HG02870 (cell line): ENCODE results near the gene GRK1.

Experiments
- ATAC-seq: cut with Tn5 transposase; IDR thresholded peaks from one replicate; pipeline ENCODE4 v1.9.1; 2021; ENCODE audit warnings: mild to moderate bottlenecking, moderate library complexity; ENCODE audit not compliant: unreplicated experiment

Gene GRK1

DNA sequence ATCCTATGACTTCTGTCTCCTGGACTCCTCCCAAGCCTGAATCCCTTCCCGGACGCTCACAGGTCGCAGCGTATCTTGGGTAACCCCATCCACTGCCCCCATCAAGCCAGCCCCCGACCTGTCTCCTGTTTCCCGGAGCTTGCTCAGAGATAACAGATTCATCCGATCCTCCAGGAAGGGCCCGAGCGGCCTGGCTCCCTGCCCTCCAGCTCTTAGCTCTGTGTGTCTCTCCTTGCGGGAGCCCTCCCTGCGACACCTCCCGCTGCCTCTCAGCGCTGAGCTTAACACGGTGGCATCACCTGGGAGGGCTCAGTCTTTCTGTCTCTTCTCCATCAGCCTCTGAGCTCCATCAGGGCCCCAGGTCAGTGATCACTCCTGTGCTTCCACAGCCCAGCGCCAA, 87.7 kb downstream of the GRK1 start:
- no peak for ATAC-seq

DNA sequence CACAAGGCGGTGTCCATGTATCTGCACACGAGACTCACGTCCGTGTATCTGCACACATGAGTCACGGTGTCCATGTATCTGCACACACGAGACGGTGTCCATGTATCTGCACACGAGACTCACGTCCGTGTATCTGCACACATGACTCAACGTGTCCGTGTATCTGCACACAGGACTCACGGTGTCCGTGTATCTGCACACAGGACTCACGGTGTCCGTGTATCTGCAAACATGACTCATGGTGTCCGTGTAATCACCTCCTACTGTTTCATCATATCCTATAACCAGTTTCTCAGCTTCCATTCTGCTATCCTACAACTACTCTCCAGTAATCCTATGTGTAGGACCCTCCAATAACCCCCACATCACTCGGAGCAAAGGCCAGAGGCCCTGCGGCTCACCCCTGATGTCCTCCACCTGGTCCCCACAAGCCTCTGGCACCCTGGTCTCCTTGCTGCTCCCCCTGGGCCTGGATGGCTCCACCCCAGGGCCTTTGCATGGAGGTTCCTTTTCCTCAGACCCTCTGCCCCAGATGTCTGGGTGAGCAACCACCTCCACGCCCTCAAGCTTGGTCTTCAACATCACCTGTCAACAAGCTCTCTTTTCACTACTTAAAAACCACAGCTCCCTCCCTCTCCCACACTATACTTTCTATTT, 89.5 kb downstream of the GRK1 start:
- no peak for ATAC-seq

- ATAC-seq: peak; percentile 84
Observed at GRCh38 chr13:113758651-113759524, 91.9 kb downstream of the GRK1 start, which contains the start of gene TMEM255B. TSS of gene TMEM255B (plus strand) at chr13:113759226. CDS start at chr13:113759270, 44 bp downstream.

- ATAC-seq: no peak
Observed at GRCh38 chr13:113759525-113760137, 92.6 kb downstream of the GRK1 start.

DNA sequence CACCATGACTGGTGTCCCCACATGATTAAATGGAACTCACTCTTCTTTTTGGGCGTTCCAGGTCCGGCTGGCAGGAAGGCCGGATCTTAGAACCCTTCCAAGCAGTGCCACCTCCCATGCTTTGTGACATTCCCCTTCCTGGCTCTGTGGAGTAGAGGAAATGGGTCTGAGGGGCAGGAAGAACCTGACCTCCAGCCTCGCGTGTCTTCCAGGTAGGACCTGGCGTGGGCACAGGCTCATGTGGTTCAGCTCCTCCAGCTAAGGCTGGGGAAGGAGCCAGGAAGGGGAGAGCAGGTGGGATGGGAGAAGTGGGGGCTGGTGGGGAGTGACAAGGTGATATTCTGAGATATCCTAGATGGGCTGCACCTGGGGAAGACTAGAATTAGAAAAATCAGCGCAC, 94.1 kb downstream of the GRK1 start:
- ATAC-seq: no peak

- no peak for ATAC-seq
Observed at GRCh38 chr13:113762075-113762474, 95.1 kb downstream of the GRK1 start.

GRCh38 chr13:113762538-113762937, 95.5 kb downstream of the GRK1 start:
- ATAC-seq: no peak

GRCh38 chr13:113763254-113763653, 96.2 kb downstream of the GRK1 start:
- no peak for ATAC-seq

GRCh38 chr13:113763961-113764792, 97.2 kb downstream of the GRK1 start:
- ATAC-seq: no peak

- no peak for ATAC-seq
Observed at GRCh38 chr13:113764793-113765563, 98.0 kb downstream of the GRK1 start.

- no peak for ATAC-seq
Observed at GRCh38 chr13:113765564-113765910, 98.5 kb downstream of the GRK1 start.

DNA sequence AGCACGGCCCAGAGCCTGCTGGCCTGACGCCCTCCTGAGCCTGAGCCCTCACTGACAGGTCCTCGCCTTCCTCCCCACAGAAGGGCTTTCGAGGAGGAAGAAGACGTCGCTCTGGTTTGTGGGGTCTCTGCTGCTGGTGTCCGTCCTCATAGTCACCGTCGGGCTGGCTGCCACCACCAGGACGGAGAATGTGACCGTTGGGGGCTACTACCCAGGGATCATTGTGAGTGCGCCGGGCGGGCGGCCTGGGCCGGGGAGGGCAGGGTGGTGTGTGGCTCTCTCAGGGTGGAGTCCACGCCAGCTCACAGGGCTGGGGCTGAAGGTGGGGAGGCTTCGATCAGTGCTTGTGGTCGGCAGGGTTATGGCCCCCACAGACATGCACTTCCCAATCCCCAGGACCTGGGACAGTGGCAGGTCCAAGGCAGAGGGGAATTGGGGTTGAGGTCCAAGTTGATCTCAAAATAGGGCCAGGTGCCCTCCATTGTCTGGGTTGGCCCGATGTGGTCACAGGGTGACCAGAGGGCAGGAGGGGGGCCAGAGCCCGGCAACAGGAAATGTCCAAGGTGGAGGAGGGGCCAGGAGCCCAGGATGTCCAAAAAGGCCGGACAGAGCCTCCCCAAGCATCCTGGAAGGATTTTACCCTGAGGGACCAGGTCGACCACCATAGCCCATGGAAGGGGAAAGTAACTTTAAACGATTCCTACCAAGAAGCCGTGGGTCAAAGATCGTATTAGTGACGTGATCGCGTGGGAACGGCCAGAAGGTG, 99.2 kb downstream of the GRK1 start:
- no peak for ATAC-seq

DNA sequence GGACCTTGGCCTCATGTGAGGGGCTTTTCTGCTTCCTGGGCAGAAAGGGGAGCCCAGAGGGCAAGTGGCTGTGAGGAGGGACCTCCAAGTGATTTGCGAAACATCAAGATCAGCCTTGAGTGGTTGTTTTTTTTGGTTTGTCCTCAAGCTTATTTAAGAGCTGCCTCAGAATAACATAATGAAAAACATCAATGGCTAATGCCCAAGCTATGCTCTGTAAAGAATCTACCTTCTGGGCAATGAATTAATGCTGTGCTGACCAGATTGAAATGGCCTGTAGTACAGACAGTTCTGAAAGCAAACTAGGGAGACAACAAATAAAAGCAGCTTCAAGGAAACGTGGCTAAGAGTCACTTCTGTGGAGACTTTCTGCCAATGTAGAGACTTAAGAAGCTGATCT, 100.3 kb downstream of the GRK1 start:
- no peak for ATAC-seq

DNA sequence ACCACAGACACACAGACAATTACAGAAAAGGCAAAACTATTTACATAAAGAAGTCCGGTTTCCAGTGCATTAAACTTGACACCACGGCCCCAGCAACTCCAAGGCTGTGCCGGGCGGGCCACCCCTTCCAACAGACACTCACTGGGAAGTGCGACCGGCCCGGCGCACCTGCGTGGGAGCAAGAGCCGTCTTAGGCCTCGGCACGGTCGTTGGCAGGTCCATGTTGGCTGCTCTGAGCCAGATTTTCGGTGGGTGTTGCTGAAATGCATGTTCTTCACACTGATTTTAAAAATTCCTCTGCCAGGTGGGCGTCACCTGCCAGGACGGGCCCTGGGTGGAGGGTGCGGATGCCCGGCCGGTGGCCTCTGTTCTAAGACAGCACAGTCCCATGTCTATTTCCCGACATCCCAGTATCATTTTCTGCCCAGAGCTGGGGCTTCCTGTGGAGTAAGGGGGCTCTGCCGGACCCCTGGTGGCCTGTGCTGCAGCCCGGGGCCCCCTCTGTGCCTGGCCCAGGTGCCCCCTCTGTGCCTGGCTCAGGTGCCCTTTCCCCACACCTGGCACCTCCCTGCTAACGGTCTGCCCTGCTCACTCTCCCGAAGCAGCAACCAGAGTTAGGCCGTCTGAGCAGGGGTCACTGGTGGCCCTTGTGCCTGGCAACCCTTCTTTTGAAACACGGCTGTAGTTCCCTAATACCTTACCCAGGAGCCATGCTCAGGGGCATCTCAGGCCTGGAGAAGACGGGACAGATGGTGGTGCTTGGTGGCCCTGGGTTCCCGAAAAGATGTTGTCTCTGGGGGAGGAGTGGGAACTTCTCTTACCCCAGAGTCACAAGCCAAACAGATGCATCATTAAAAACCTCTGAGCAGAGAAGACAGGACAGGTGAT, 101.2 kb downstream of the GRK1 start:
- ATAC-seq: no peak

GRCh38 chr13:113769106-113769505, 102.1 kb downstream of the GRK1 start:
- ATAC-seq: no peak

DNA sequence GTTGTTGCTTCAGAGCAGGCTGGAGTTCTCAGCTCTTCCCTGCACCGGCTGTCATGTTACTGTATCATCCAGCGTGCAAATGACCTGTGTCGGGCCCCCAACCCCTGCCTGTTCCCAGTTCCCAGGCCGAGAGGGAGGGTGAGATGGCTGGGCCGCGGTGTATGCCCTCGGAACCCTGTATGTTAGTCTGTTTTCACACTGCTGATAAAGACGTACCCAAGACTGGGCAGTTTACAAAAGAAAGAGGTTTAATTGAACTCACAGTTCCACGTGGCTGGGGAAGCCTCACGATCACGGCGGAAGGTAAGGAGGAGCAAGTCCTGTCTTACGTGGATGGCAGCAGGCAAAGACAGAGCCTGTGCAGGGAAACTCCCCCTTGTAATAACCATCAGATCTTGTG, 102.9 kb downstream of the GRK1 start:
- no peak for ATAC-seq

GRCh38 chr13:113770441-113770840, 103.4 kb downstream of the GRK1 start:
- no peak for ATAC-seq

DNA sequence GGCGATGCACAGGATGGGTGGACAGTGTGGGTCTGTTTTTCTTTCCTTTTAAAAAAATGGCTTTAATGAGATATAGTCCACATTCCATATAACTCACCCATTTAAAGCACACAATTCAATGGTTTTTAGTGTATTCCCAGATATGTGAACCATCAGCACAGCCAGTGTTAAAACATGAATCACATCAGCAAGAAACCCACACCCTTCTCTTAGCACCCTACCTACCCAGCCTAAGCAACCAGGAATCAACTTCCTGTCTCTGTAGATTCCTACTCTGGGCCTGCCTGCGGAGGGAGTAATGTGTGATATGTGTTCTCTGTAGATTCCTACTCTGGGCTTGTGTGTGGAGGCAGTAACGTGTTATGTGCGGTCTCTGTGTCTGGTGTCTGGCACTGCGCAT, 103.9 kb downstream of the GRK1 start:
- ATAC-seq: no peak
